ENCODE measurements around the gene PEX7. TPM values are rescaled to one million over a fixed set of nuclear protein-coding genes. Genes with fewer than 3 reads are reported as not detected.

Gene PEX7
- total and polyA plus RNA-seq, 10 of the 15 experiments (the other 5 are each of a cell fraction or from before 2014, with no cell fraction given) = 0.58 to 12.4 (median 8.8) TPM

GRCh38 chr6:136792410-136793262 is 29.8 kb upstream of the PEX7 start, which contains the start of gene MAP3K5 (continued):
- TF ChIP-seq SKIL (IDR thresholded peaks at IDR 0.05; ENCODE audit: low read depth, poor library complexity, severe bottlenecking) (no peak), BCL11A (IDR thresholded peaks at IDR 0.05; ENCODE audit: low read depth, low read length) (0 out of 2 replicates have a peak, but pooled peaks have one; percentile 7), PAX8 (IDR thresholded peaks at IDR 0.05) (no peak), RELB (IDR thresholded peaks at IDR 0.05; ENCODE audit: low read depth) (no peak; the same call in none of the 2 replicates), IRF4 (IDR thresholded peaks at IDR 0.05; ENCODE audit: low read depth, low read length) (0 out of 2 replicates have a peak, but pooled peaks have one; percentile 10), NR2F1 (conservative IDR thresholded peaks at IDR 0.05) (peak; percentile 58), TCF3 (IDR thresholded peaks at IDR 0.05; ENCODE audit: borderline replicate concordance, insufficient read depth, low read depth, low read length) (no peak), SIX5 (IDR thresholded peaks at IDR 0.05; ENCODE audit: low read depth, low read length, severe bottlenecking) (no peak), ZBTB11 (CRISPR knock-in tag; IDR thresholded peaks at IDR 0.05) (no peak), CHD1 (IDR thresholded peaks at IDR 0.05; ENCODE audit: low read depth, low read length) (no peak), CBX5 (IDR thresholded peaks at IDR 0.05; ENCODE audit: low read depth) (peak; percentile 63), ZBTB33 (IDR thresholded peaks at IDR 0.05) (no peak), ZNF687 (IDR thresholded peaks at IDR 0.05) (peak; percentile 71), STAT1 (conservative IDR thresholded peaks at IDR 0.05) (no peak; the same call in 1 of the 2 replicates), NR2C2 (IDR thresholded peaks at IDR 0.05; ENCODE audit: borderline replicate concordance, control insufficient read depth, insufficient read length, low read depth) (no peak)
